Measurements from ENCODE around the gene VSNL1.

The VSNL1 gene

DNA sequence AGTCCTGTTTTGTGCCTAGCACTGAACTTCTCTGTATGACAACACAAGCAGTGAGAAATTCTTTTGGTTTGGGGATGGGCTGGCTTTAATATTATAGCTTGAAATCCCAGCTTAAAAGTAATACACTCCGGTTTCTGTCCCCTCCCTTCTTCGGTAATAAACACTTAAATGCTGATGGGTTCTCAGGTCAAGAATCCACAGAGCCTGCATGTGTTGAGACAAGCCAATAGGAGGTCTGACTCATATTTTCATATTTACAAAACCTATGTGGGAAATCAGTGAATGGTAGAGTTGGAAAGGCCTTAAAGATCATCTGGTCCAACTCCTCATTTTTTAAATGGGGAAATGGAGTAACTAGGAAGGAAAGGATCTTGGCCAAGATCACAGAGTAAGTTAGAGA lies 47.5 kb downstream of the VSNL1 start:
- Histone ChIP-seq H3K9me3 (ENCODE audit: insufficient read depth, low read depth, low read length) (no peaks in the 10 kb centered on the region), H3K4me2 (ENCODE audit: low read length) (no peak overlapping the region), H2BK5ac (ENCODE audit: low read depth, low read length, poor library complexity) (no peak overlapping the region), H3K27me3 (ENCODE audit: insufficient read depth, low read length) (no peaks in the 10 kb centered on the region), H3K79me2 (ENCODE audit: control insufficient read depth, insufficient read depth, low read length, poor library complexity) (no peaks in the 10 kb centered on the region), H3K14ac (ENCODE audit: low read length) (no peak overlapping the region), H4K8ac (ENCODE audit: low read depth, low read length) (no peak overlapping the region), H4K12ac (ENCODE audit: low read depth, low read length) (no peak overlapping the region), H3K36me3 (ENCODE audit: control insufficient read depth in 1 of 2, insufficient read depth in 2 of 2, low read length in 2 of 2) (no peaks in the 10 kb centered on the region), H3K9ac (ENCODE audit: low read length) (no peak overlapping the region), H3K4ac (ENCODE audit: low read depth, low read length) (no peak overlapping the region), H2AK5ac (ENCODE audit: low read length) (no peak overlapping the region), H3K23ac (ENCODE audit: low read length) (no peak overlapping the region), H2AFZ (ENCODE audit: insufficient read depth, low read length, poor library complexity) (no peak overlapping the region), H3K27ac (ENCODE audit: low read depth, low read length) (no peak overlapping the region), H4K91ac (ENCODE audit: low read depth, low read length) (no peak overlapping the region), H3K4me3 (ENCODE audit: low read depth, low read length) (no peak overlapping the region), H3K4me1 (ENCODE audit: control insufficient read depth in 1 of 2, insufficient read depth in 2 of 2, low read length in 2 of 2) (peaks cover 0 to 2% of the 10 kb centered on the region in 2 experiments), H2BK120ac (ENCODE audit: insufficient read depth, low read length, poor library complexity) (no peak overlapping the region), H3K18ac (ENCODE audit: low read length) (no peak overlapping the region), H3K79me1 (ENCODE audit: low read length) (no peaks in the 10 kb centered on the region), H2BK12ac (ENCODE audit: low read length) (no peak overlapping the region)
- no CpG with 5 or more reads among the region's 2 CpGs for WGBS (ENCODE audit: extremely low coverage, insufficient coverage, insufficient read length)
- no peak for DNase-seq

GRCh38 chr2:17589406-17590035 lies 49.0 kb downstream of the VSNL1 start:
- H3K4ac ChIP-seq (ENCODE audit: low read depth, low read length), result no peak overlapping the region
- H3K9me3 ChIP-seq (ENCODE audit: insufficient read depth, low read depth, low read length), result no peaks in the 10 kb centered on the region
- no peak overlapping the region for H4K91ac ChIP-seq (ENCODE audit: low read depth, low read length)
- no peak overlapping the region for H2BK5ac ChIP-seq (ENCODE audit: low read depth, low read length, poor library complexity)
- no peak overlapping the region for H4K8ac ChIP-seq (ENCODE audit: low read depth, low read length)
- no peak overlapping the region for H3K4me2 ChIP-seq (ENCODE audit: low read length)
- WGBS (ENCODE audit: extremely low coverage, insufficient coverage, insufficient read length), result no CpG with 5 or more reads among the region's 2 CpGs
- H4K12ac ChIP-seq (ENCODE audit: low read depth, low read length), result no peak overlapping the region
- H2BK12ac ChIP-seq (ENCODE audit: low read length), result no peak overlapping the region
- no peak overlapping the region for H3K23ac ChIP-seq (ENCODE audit: low read length)
- no peak overlapping the region for H3K4me3 ChIP-seq (ENCODE audit: low read depth, low read length)
- H2BK120ac ChIP-seq (ENCODE audit: insufficient read depth, low read length, poor library complexity), result no peak overlapping the region
- H2AFZ ChIP-seq (ENCODE audit: insufficient read depth, low read length, poor library complexity), result no peak overlapping the region
- H3K14ac ChIP-seq (ENCODE audit: low read length), result no peak overlapping the region
- no peaks in the 10 kb centered on the region for H3K79me1 ChIP-seq (ENCODE audit: low read length)
- no peak overlapping the region for H3K18ac ChIP-seq (ENCODE audit: low read length)
- H3K79me2 ChIP-seq (ENCODE audit: control insufficient read depth, insufficient read depth, low read length, poor library complexity), result no peaks in the 10 kb centered on the region
- H2AK5ac ChIP-seq (ENCODE audit: low read length), result no peak overlapping the region
- peaks cover 0 to 2% of the 10 kb centered on the region in 2 experiments for H3K4me1 ChIP-seq (ENCODE audit: control insufficient read depth in 1 of 2, insufficient read depth in 2 of 2, low read length in 2 of 2)
- no peak overlapping the region for H3K9ac ChIP-seq (ENCODE audit: low read length)
- DNase-seq, result no peak
- no peak overlapping the region for H3K27ac ChIP-seq (ENCODE audit: low read depth, low read length)
- H3K36me3 ChIP-seq (ENCODE audit: control insufficient read depth in 1 of 2, insufficient read depth in 2 of 2, low read length in 2 of 2), result no peaks in the 10 kb centered on the region
- H3K27me3 ChIP-seq (ENCODE audit: insufficient read depth, low read length), result no peaks in the 10 kb centered on the region

GRCh38 chr2:17590342-17590911 lies 49.9 kb downstream of the VSNL1 start:
- no peak overlapping the region for H2BK5ac ChIP-seq (ENCODE audit: low read depth, low read length, poor library complexity)
- WGBS (ENCODE audit: extremely low coverage, insufficient coverage, insufficient read length), result no CpG with 5 or more reads among the region's 2 CpGs

DNA sequence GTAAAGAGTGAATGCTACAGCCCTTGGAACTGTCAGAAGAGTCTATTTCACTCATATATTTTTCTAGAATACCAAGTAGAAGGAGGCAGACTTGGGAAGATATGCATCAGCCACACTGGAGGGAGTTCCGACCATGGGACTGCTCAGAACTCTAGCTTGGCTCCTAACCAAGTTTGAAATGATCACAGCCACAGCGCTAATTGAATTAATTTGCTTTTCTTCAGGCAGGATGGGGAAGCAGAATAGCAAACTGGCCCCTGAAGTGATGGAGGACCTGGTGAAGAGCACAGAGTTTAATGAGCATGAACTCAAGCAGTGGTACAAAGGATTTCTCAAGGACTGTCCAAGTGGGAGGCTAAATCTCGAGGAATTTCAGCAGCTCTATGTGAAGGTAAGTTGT lies 51.4 kb downstream of the VSNL1 start:
- Histone ChIP-seq H3K79me2 (ENCODE audit: control insufficient read depth, insufficient read depth, low read length, poor library complexity) (no peaks in the 10 kb centered on the region), H3K4me1 (ENCODE audit: control insufficient read depth in 1 of 2, insufficient read depth in 2 of 2, low read length in 2 of 2) (peaks cover 0 to 2% of the 10 kb centered on the region in 2 experiments), H3K4me3 (ENCODE audit: low read depth, low read length) (no peak overlapping the region), H3K14ac (ENCODE audit: low read length) (no peak overlapping the region), H2BK12ac (ENCODE audit: low read length) (no peak overlapping the region), H2AFZ (ENCODE audit: insufficient read depth, low read length, poor library complexity) (no peak overlapping the region), H4K8ac (ENCODE audit: low read depth, low read length) (no peak overlapping the region), H3K27ac (ENCODE audit: low read depth, low read length) (no peak overlapping the region), H4K12ac (ENCODE audit: low read depth, low read length) (no peak overlapping the region), H3K23ac (ENCODE audit: low read length) (no peak overlapping the region), H2AK5ac (ENCODE audit: low read length) (no peak overlapping the region), H3K4me2 (ENCODE audit: low read length) (no peak overlapping the region), H3K9me3 (ENCODE audit: insufficient read depth, low read depth, low read length) (no peaks in the 10 kb centered on the region), H3K27me3 (ENCODE audit: insufficient read depth, low read length) (no peaks in the 10 kb centered on the region), H3K4ac (ENCODE audit: low read depth, low read length) (no peak overlapping the region), H3K9ac (ENCODE audit: low read length) (no peak overlapping the region), H2BK5ac (ENCODE audit: low read depth, low read length, poor library complexity) (no peak overlapping the region), H4K91ac (ENCODE audit: low read depth, low read length) (no peak overlapping the region), H3K36me3 (ENCODE audit: control insufficient read depth in 1 of 2, insufficient read depth in 2 of 2, low read length in 2 of 2) (no peaks in the 10 kb centered on the region), H3K79me1 (ENCODE audit: low read length) (no peaks in the 10 kb centered on the region), H3K18ac (ENCODE audit: low read length) (no peak overlapping the region), H2BK120ac (ENCODE audit: insufficient read depth, low read length, poor library complexity) (no peak overlapping the region)
- WGBS (ENCODE audit: extremely low coverage, insufficient coverage, insufficient read length), result no CpG with 5 or more reads among the region's 3 CpGs
- DNase-seq, result no peak

More at GRCh38 chr2:17590342-17590911, 49.9 kb downstream of the VSNL1 start:
- Histone ChIP-seq H3K4me1 (ENCODE audit: control insufficient read depth in 1 of 2, insufficient read depth in 2 of 2, low read length in 2 of 2) (peaks cover 0 to 2% of the 10 kb centered on the region in 2 experiments), H3K9ac (ENCODE audit: low read length) (no peak overlapping the region), H4K12ac (ENCODE audit: low read depth, low read length) (no peak overlapping the region), H3K27ac (ENCODE audit: low read depth, low read length) (no peak overlapping the region), H4K8ac (ENCODE audit: low read depth, low read length) (no peak overlapping the region), H3K18ac (ENCODE audit: low read length) (no peak overlapping the region), H3K9me3 (ENCODE audit: insufficient read depth, low read depth, low read length) (no peaks in the 10 kb centered on the region), H2AFZ (ENCODE audit: insufficient read depth, low read length, poor library complexity) (no peak overlapping the region), H2AK5ac (ENCODE audit: low read length) (no peak overlapping the region), H2BK12ac (ENCODE audit: low read length) (no peak overlapping the region), H3K4ac (ENCODE audit: low read depth, low read length) (no peak overlapping the region), H3K14ac (ENCODE audit: low read length) (no peak overlapping the region), H3K23ac (ENCODE audit: low read length) (no peak overlapping the region), H4K91ac (ENCODE audit: low read depth, low read length) (no peak overlapping the region), H3K36me3 (ENCODE audit: control insufficient read depth in 1 of 2, insufficient read depth in 2 of 2, low read length in 2 of 2) (no peaks in the 10 kb centered on the region), H3K4me3 (ENCODE audit: low read depth, low read length) (no peak overlapping the region), H3K27me3 (ENCODE audit: insufficient read depth, low read length) (no peaks in the 10 kb centered on the region), H3K4me2 (ENCODE audit: low read length) (no peak overlapping the region), H3K79me2 (ENCODE audit: control insufficient read depth, insufficient read depth, low read length, poor library complexity) (no peaks in the 10 kb centered on the region), H3K79me1 (ENCODE audit: low read length) (no peaks in the 10 kb centered on the region), H2BK120ac (ENCODE audit: insufficient read depth, low read length, poor library complexity) (no peak overlapping the region)
- no peak for DNase-seq
